ENCODE measurements around the gene KRTAP3-3.

DNA sequence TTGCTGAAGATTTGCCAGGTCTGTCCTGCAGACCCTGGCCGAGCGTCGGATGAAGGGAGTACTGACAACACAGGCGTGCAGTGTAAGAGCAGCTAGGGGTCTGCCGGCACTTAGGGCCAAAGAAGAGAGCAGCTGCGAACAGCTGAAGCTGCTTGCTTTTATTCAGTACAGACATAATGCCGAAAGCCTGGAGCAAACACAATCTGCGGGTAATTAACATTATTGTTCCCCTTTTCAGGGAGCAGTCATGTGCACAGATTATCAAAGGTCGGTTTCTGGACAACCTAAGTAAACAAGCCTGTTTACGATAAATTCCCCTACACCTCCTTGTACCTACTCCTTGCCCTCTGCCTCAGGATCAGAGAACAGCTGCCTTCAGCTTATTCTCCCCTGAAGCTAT lies 44.5 kb downstream of the KRTAP3-3 start:
- TF ChIP-seq ZNF274 (IDR thresholded peaks at IDR 0.05; ENCODE audit: low read depth, low read length) (no peak), YY1 (IDR thresholded peaks at IDR 0.05; ENCODE audit: insufficient read depth, insufficient read length) (no peak)
